IPS-20b (cell line): ENCODE measurements around the gene KDM3A.

Source experiments
- H3K27ac ChIP-seq: one replicate; pipeline ENCODE4 v1.5.1; 2013; ENCODE audit warnings: low read length
- H3K27me3 ChIP-seq: 2 replicates; pipeline ENCODE4 v1.6.1; 2013; ENCODE audit warnings: mild to moderate bottlenecking, low read length, inconsistent platforms; ENCODE audit not compliant: insufficient read depth
- H3K36me3 ChIP-seq: 2 replicates; pipeline ENCODE4 v1.6.1; 2013; ENCODE audit warnings: low read depth, mild to moderate bottlenecking, inconsistent platforms, low read length, moderate library complexity; ENCODE audit not compliant: insufficient read depth
- H3K4me1 ChIP-seq: 2 replicates; pipeline ENCODE4 v1.6.1; 2013; ENCODE audit warnings: mild to moderate bottlenecking, control low read depth, inconsistent platforms, low read length, moderate library complexity; ENCODE audit not compliant: insufficient read depth
- H3K4me3 ChIP-seq: 2 replicates; pipeline ENCODE4 v1.5.1; 2013; ENCODE audit warnings: mild to moderate bottlenecking, low read length, inconsistent platforms
- H3K9ac ChIP-seq: 2 replicates; pipeline ENCODE4 v1.6.1; 2013; ENCODE audit warnings: low read depth, mild to moderate bottlenecking, inconsistent platforms, low read length, moderate library complexity
- H3K9me3 ChIP-seq: 2 replicates; pipeline ENCODE4 v1.6.1; 2013; ENCODE audit warnings: mild to moderate bottlenecking, low read depth, low read length, inconsistent platforms; ENCODE audit not compliant: insufficient read depth

Gene KDM3A

DNA sequence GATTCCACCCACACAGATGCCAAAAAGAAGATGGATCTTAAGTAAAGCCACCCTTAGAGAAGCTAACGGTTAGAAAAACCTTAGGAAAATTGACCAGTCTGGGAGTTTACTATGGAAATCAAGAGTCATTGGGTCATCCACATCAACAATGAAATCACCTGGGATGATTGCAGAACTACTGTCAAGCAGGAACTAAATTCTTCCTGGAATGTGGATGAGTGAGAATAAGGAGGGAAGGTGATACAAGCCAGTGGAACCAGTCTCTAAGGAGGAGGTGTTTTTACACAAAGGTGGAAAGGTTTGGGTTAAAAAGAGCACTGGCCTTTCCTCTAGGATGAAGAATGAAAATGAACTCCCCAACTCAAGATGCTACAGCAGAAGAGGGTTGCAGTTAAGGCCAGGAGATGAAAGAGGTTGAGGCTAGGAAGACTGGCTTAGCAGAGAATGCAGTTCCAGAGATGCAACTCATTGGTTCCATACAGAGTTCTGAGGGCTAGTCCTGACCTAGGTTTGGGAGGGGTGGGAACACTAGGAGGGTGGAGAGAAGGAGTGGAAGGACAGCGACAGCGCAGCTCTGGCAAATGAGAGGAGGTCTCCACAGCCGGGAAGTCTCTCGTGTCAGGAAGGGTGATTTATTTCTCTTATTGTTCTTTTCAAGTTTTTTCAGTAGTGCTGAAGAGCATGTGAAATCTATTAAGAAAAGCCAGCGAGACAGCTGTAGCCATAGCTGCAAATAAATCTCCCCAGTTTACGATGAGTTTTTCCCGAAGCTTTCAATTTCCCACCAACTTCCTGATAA lies 27.7 kb upstream of the KDM3A start:
- Histone ChIP-seq H3K9ac (no peak overlapping the region), H3K27ac (no peak overlapping the region), H3K4me1 (no peaks in the 10 kb centered on the region), H3K27me3 (no peaks in the 10 kb centered on the region), H3K36me3 (no peaks in the 10 kb centered on the region), H3K9me3 (peaks cover 4% of the 10 kb centered on the region), H3K4me3 (no peak overlapping the region)

DNA sequence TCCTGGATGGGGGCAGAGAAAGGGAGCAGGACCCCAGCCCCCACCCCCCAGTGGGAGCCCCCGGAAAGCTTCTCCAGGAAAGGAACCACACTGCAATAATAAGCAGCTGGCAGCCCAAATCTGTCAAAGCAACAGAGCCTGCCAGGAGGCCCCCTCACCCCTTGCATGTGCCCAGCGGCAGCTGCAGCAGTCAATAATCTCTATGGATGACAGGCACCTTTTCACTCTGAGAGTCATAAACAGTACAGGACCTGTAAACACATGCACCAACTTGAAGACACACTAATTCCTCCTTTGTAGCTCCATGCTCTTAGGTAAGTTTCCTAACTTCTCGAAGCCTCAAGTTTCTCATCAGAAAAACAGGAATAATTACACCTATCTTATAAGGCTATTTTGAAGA lies 26.2 kb upstream of the KDM3A start:
- no peaks in the 10 kb centered on the region for H3K27me3 ChIP-seq
- peaks cover 4% of the 10 kb centered on the region for H3K9me3 ChIP-seq
- no peaks in the 10 kb centered on the region for H3K36me3 ChIP-seq
- no peak overlapping the region for H3K4me3 ChIP-seq
- H3K4me1 ChIP-seq = no peaks in the 10 kb centered on the region
- H3K9ac ChIP-seq = no peak overlapping the region
- no peak overlapping the region for H3K27ac ChIP-seq

GRCh38 chr2:86416146-86416545 lies 25.0 kb upstream of the KDM3A start:
- Histone ChIP-seq H3K4me3 (no peak overlapping the region), H3K9me3 (no peaks in the 10 kb centered on the region), H3K9ac (no peak overlapping the region), H3K4me1 (no peaks in the 10 kb centered on the region), H3K27me3 (no peaks in the 10 kb centered on the region), H3K36me3 (no peaks in the 10 kb centered on the region), H3K27ac (no peak overlapping the region)

DNA sequence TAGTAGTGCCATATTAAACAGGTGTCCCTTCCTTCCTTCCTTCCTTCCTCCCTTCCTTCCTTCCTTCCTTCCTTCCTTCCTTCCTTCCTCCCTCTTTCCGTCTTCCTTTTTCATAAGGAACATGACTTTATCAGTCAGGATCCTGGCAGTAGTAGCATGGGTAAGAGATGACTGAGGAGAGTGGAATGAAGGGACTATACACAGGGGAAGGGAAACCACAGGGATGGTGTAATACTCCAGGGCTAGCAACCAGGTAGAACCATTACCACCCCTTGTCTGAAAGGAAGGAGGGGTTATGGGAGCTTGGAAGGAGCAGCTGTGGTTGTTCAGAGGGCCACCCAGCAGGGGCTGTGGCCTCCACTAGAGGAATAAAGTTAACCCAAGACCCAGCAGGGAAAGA lies 23.2 kb upstream of the KDM3A start:
- H3K36me3 ChIP-seq = no peaks in the 10 kb centered on the region
- no peak overlapping the region for H3K9ac ChIP-seq
- no peaks in the 10 kb centered on the region for H3K27me3 ChIP-seq
- H3K27ac ChIP-seq = no peak overlapping the region
- peaks cover 6% of the 10 kb centered on the region; the same call in 1 of the 2 replicates for H3K9me3 ChIP-seq
- no peak overlapping the region for H3K4me3 ChIP-seq
- no peaks in the 10 kb centered on the region for H3K4me1 ChIP-seq

- Histone ChIP-seq H3K9me3 (peaks cover 8% of the 10 kb centered on the region; the same call in 1 of the 2 replicates), H3K27ac (no peak overlapping the region), H3K4me3 (no peak overlapping the region), H3K9ac (no peak overlapping the region), H3K27me3 (no peaks in the 10 kb centered on the region), H3K4me1 (no peaks in the 10 kb centered on the region), H3K36me3 (no peaks in the 10 kb centered on the region)
These were observed 20.3 kb upstream of the KDM3A start for GRCh38 chr2:86420913-86421312.

- Histone ChIP-seq H3K4me3 (no peak overlapping the region), H3K9ac (no peak overlapping the region), H3K4me1 (no peaks in the 10 kb centered on the region), H3K27me3 (no peaks in the 10 kb centered on the region), H3K36me3 (no peaks in the 10 kb centered on the region), H3K27ac (no peak overlapping the region), H3K9me3 (peaks cover 8% of the 10 kb centered on the region; the same call in 1 of the 2 replicates)
These were observed 14.9 kb upstream of the KDM3A start for GRCh38 chr2:86426271-86426670.

DNA sequence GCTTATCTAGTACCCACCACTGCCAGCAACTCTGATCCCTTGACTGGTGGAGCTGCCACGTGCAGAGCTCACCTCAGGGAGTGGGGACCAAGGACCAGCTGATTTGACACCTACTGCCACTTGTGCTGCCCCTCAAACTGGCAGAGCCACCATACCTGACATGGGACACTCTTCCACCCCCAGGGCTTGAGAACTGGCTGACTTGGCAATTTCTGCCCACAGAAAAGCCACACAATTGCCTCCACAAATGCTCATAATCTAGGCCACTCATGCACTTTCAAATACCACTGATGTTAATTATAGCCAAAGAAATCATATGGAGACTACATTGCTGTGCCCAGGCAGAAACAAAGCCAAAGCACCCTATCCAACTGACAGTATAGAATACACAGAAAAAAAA lies 11.8 kb upstream of the KDM3A start:
- Histone ChIP-seq H3K4me1 (no peaks in the 10 kb centered on the region), H3K9me3 (no peaks in the 10 kb centered on the region), H3K36me3 (no peaks in the 10 kb centered on the region), H3K27me3 (no peaks in the 10 kb centered on the region), H3K9ac (no peak overlapping the region), H3K4me3 (no peak overlapping the region), H3K27ac (no peak overlapping the region)

- no peaks in the 10 kb centered on the region for H3K4me1 ChIP-seq
- H3K27ac ChIP-seq = no peak overlapping the region
- no peaks in the 10 kb centered on the region for H3K27me3 ChIP-seq
- no peaks in the 10 kb centered on the region for H3K9me3 ChIP-seq
- no peak overlapping the region for H3K9ac ChIP-seq
- no peak overlapping the region for H3K4me3 ChIP-seq
- H3K36me3 ChIP-seq = no peaks in the 10 kb centered on the region
These were observed 10.8 kb upstream of the KDM3A start for GRCh38 chr2:86430368-86430767.

DNA sequence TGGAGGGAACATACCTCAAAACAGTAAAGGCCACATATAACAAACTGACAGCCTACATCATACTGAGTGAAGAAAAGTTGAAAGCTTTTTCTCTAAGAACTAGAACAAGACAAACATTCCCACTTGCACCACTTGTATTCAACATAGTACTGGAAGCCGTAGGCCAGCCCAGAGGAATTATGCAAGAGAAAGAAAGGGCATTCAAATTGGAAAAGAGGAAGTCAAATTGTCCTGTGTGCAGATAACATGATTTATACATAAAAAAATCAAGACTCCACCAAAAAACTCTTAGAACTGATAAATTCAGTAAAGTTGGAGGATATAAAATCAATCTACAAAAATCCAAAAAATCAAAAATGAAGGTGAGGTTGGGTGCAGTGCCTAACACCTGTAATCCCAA lies 8.0 kb upstream of the KDM3A start:
- Histone ChIP-seq H3K9ac (no peak overlapping the region), H3K27ac (no peak overlapping the region), H3K4me1 (no peaks in the 10 kb centered on the region), H3K9me3 (peaks cover 8% of the 10 kb centered on the region; the same call in 1 of the 2 replicates), H3K27me3 (no peaks in the 10 kb centered on the region), H3K36me3 (no peaks in the 10 kb centered on the region), H3K4me3 (no peak overlapping the region)

GRCh38 chr2:86434290-86434689 lies 6.9 kb upstream of the KDM3A start:
- Histone ChIP-seq H3K27me3 (no peaks in the 10 kb centered on the region), H3K4me3 (no peak overlapping the region), H3K36me3 (no peaks in the 10 kb centered on the region), H3K27ac (no peak overlapping the region), H3K9ac (no peak overlapping the region), H3K9me3 (peaks cover 19% of the 10 kb centered on the region), H3K4me1 (no peaks in the 10 kb centered on the region)

GRCh38 chr2:86435531-86435930 lies 5.6 kb upstream of the KDM3A start:
- Histone ChIP-seq H3K36me3 (no peaks in the 10 kb centered on the region), H3K4me1 (no peaks in the 10 kb centered on the region), H3K4me3 (no peak overlapping the region), H3K9me3 (peaks cover 30% of the 10 kb centered on the region), H3K27ac (no peak overlapping the region), H3K27me3 (no peaks in the 10 kb centered on the region; the same call in 1 of the 2 replicates), H3K9ac (no peak overlapping the region)

DNA sequence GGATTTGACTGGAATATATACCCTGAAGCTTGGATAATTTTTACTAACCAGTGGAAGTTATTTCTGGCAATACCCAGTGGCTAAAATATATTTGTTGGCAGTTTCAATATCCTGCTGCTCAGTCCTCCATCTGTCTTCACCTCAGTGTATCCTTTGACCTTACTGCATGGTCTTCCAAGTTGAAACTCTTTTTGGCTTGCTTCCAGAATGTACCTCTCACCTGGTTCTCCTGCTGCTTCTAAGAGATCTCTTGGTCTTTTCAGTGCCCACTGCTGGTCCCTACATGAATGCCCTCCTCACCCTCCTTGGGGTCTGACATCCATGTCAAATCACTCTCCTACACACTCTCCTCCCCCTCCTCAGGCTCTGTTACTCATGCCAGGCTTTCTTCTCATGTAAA lies 4.8 kb upstream of the KDM3A start:
- Histone ChIP-seq H3K36me3 (no peaks in the 10 kb centered on the region), H3K4me3 (no peak overlapping the region), H3K9me3 (peaks cover 30% of the 10 kb centered on the region), H3K27ac (no peak overlapping the region), H3K4me1 (no peaks in the 10 kb centered on the region), H3K27me3 (no peaks in the 10 kb centered on the region; the same call in 1 of the 2 replicates), H3K9ac (no peak overlapping the region)
